Vagina (tissue), 2 donors: ENCODE data around the gene TMEM129.

Experiments used
- POLR2A ChIP-seq, 2 donors: fragments of 450-650 bp; IDR thresholded peaks; one replicate each; pipeline ENCODE4 v1.6.1; 2017; ENCODE audit warnings: antibody characterized with exemption in 2 of 2, mild to moderate bottlenecking in 2 of 2, moderate library complexity in 2 of 2
- TF ChIP-seq, protein P1 (sequence below), 3 experiments: fragments of 450-650 bp in 2 of 3; fragments of 200-600 bp in 1 of 3; sonication (generic) in 1 of 3; IDR thresholded peaks; one replicate each; pipeline ENCODE4 v1.5.1; 2017 to 2019; ENCODE audit warnings: antibody characterized with exemption in 3 of 3, mild to moderate bottlenecking in 2 of 3, moderate library complexity in 2 of 3

DNA sequence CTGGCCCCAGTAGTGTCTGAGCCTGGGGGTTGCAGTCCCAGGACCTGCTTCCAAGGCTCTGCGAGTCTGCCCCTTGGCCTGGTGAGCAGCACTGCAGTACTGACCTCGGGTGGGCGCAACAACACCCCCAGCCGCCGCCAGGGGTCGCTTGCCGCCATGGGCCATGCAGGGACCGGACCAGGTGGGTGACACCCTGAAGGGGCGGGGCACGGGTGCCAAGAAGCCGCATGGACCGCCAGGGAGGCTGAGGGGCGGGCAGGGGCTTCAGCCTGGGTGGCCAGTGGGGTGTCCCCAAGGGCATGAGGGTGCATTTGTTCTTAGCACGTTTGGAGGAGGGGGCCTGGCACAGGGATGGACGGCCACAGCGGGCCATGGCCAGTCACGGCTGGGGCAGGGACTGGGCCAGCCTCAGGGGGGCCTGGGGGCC, 25.2 kb upstream of the TMEM129 start:
- TF ChIP-seq, protein P1, sequence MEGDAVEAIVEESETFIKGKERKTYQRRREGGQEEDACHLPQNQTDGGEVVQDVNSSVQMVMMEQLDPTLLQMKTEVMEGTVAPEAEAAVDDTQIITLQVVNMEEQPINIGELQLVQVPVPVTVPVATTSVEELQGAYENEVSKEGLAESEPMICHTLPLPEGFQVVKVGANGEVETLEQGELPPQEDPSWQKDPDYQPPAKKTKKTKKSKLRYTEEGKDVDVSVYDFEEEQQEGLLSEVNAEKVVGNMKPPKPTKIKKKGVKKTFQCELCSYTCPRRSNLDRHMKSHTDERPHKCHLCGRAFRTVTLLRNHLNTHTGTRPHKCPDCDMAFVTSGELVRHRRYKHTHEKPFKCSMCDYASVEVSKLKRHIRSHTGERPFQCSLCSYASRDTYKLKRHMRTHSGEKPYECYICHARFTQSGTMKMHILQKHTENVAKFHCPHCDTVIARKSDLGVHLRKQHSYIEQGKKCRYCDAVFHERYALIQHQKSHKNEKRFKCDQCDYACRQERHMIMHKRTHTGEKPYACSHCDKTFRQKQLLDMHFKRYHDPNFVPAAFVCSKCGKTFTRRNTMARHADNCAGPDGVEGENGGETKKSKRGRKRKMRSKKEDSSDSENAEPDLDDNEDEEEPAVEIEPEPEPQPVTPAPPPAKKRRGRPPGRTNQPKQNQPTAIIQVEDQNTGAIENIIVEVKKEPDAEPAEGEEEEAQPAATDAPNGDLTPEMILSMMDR (IDR thresholded peaks at IDR 0.05), result peak in 2 of 3 experiments; percentile 48 to 60
- TF ChIP-seq POLR2A (IDR thresholded peaks at IDR 0.05), result no peak
